Lung (tissue), 12 donors: ENCODE results near the gene GRIP1. TPM values are rescaled to one million over a fixed set of nuclear protein-coding genes. Genes with fewer than 3 reads are reported as not detected.

ENCODE experiments used
- ATAC-seq: fragments of 200-7000 bp; cut with Tn5 transposase; one replicate; pipeline ENCODE4 v1.9.1; 2020; ENCODE audit warnings: moderate number of reproducible peaks; ENCODE audit not compliant: insufficient read depth, low FRiP score
- DNase-seq, 3 donors: peaks; one replicate each; pipeline ENCODE4 v3.0.0-alpha.2; 2013 to 2017
- H3K27ac ChIP-seq, 2 donors: one replicate each; pipeline ENCODE4 v1.5.1; 2013; ENCODE audit warnings: mild to moderate bottlenecking in 2 of 2, moderate library complexity in 2 of 2, control low read depth in 1 of 2, inconsistent platforms in 1 of 2, low read depth in 1 of 2, low read length in 1 of 2
- H3K27me3 ChIP-seq, 3 donors: one replicate each; pipeline ENCODE4 v1.5.1; 2013; ENCODE audit warnings: low read length in 2 of 3; ENCODE audit not compliant: control insufficient read depth in 3 of 3, insufficient read depth in 3 of 3
- H3K36me3 ChIP-seq, 4 donors: one replicate each; pipeline ENCODE4 v1.5.1; 2013; ENCODE audit warnings: low read length in 4 of 4, mild to moderate bottlenecking in 1 of 4, moderate library complexity in 1 of 4; ENCODE audit not compliant: control insufficient read depth in 4 of 4, insufficient read depth in 4 of 4
- H3K4me1 ChIP-seq, 5 donors: one replicate each; pipeline ENCODE4 v1.5.1; 2013; ENCODE audit warnings: low read length in 5 of 5, mild to moderate bottlenecking in 2 of 5, moderate library complexity in 1 of 5; ENCODE audit not compliant: control insufficient read depth in 5 of 5, insufficient read depth in 5 of 5
- H3K4me3 ChIP-seq: one replicate; pipeline ENCODE4 v1.5.1; 2013; ENCODE audit warnings: mild to moderate bottlenecking, control low read depth, moderate library complexity
- H3K9ac ChIP-seq, 2 donors: one replicate each; pipeline ENCODE4 v1.5.1; 2013; ENCODE audit warnings: low read length in 2 of 2, control low read depth in 1 of 2; ENCODE audit not compliant: insufficient read depth in 1 of 2
- H3K9me3 ChIP-seq, 4 donors: one replicate each; pipeline ENCODE4 v1.5.1; 2013; ENCODE audit warnings: low read length in 3 of 4, mild to moderate bottlenecking in 1 of 4, moderate library complexity in 1 of 4; ENCODE audit not compliant: control insufficient read depth in 4 of 4, insufficient read depth in 3 of 4
- WGBS, 2 donors: extraction: QIAGEN DNeasy Blood & Tissue Kit; methylation state at CpG; one replicate each; pipeline ENCODE4 v1.1.7; 2013; 5-methylcytosine and 5-hydroxymethylcytosine counted together
- polyA plus RNA-seq, 2 donors: library from polyadenylated mRNA; stranded (reverse); fragments of 200-250 nt; gene quantifications; one replicate each; pipeline ENCODE4 v1.2.1, GENCODE V29; 2013
- total RNA-seq, 2 donors: library from RNA; depleted of rRNA in 1 of 2; stranded (reverse); fragments of >200 nt in 1 of 2; gene quantifications; one replicate each; pipeline ENCODE4 v1.2.1, GENCODE V29; 2014 to 2021
- TF ChIP-seq, protein P1 (sequence below): IDR thresholded peaks from 2 replicates; pipeline ENCODE4 v1.5.1; 2012; ENCODE audit warnings: mild to moderate bottlenecking; ENCODE audit errors: control extremely low read depth, extremely low read depth
- donor health status: control.
- donor health status: control.
- donor health status: Bipolar disorder and iron deficiency.
- donor health status: healthy.
- donor health status: DM: yes; HTN: yes; CAD: no.

GRIP1 gene
- total and polyA plus RNA-seq, 4 donors: 0.20 to 3.6 (median 0.83) TPM

DNA sequence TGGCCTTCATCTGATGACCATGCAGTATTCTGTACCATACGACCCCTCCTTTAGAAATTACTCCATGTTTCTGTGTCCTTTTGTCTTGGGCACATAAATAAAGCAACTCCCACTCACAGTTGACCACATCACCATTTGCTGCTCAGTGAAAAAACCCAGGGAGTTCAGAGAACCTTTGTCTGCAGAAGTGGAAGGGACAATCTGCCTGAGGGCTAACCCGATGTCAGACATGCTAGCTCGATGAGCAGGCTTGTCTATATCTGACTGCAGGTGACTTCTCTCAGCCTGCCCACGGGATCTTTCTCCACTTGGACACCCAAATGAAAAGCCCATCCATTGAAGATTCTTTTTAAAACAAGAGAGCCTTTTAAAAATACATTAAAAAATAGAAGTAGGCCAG, 45.7 kb upstream of the GRIP1 start:
- TF ChIP-seq, protein P1, sequence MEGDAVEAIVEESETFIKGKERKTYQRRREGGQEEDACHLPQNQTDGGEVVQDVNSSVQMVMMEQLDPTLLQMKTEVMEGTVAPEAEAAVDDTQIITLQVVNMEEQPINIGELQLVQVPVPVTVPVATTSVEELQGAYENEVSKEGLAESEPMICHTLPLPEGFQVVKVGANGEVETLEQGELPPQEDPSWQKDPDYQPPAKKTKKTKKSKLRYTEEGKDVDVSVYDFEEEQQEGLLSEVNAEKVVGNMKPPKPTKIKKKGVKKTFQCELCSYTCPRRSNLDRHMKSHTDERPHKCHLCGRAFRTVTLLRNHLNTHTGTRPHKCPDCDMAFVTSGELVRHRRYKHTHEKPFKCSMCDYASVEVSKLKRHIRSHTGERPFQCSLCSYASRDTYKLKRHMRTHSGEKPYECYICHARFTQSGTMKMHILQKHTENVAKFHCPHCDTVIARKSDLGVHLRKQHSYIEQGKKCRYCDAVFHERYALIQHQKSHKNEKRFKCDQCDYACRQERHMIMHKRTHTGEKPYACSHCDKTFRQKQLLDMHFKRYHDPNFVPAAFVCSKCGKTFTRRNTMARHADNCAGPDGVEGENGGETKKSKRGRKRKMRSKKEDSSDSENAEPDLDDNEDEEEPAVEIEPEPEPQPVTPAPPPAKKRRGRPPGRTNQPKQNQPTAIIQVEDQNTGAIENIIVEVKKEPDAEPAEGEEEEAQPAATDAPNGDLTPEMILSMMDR: no peak
- H3K9me3 ChIP-seq: peaks cover 0 to 3% (median 0%) of the 10 kb centered on the region in 4 donors
- no peaks in the 10 kb centered on the region for H3K36me3 ChIP-seq
- WGBS, 2 donors: 83 to 89% methylated on average over 4 of the region's 4 CpGs
- no peak overlapping the region for H3K4me3 ChIP-seq
- H3K27ac ChIP-seq: no peak overlapping the region
- H3K4me1 ChIP-seq: no peaks in the 10 kb centered on the region
- no peaks in the 10 kb centered on the region for H3K27me3 ChIP-seq
- H3K9ac ChIP-seq: no peak overlapping the region
- ATAC-seq (no peak), DNase-seq (no peak)

- Histone ChIP-seq H3K27ac (no peak overlapping the region), H3K4me1 (no peaks in the 10 kb centered on the region), H3K4me3 (no peak overlapping the region), H3K9ac (no peak overlapping the region), H3K9me3 (peaks cover 0 to 3% (median 0%) of the 10 kb centered on the region in 4 donors), H3K36me3 (no peaks in the 10 kb centered on the region), H3K27me3 (no peaks in the 10 kb centered on the region)
- TF ChIP-seq, protein P1: no peak
- ATAC-seq (no peak), DNase-seq (no peak)
- 91 to 94% methylated on average over 2 of the region's 2 CpGs for WGBS, 2 donors
These were observed 45.1 kb upstream of the GRIP1 start for GRCh38 chr12:66724026-66724425.

DNA sequence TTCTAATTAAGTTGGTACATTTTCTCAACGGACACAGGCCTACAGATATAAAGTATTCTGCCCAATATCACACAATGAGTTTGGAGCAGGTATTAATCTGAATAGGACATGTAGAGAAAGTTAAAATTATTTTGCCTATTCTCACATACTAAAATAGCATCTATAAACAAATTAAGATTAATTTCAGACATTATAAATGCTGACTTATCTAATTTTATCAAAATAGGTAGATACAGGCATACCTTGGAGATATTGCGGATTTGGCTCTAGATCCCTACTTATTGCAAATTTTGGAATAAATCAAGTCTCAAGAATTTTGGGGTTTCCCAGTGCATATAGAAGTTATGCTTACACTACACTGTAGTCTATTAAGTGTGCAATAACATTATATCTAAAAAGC, 41.0 kb upstream of the GRIP1 start:
- H3K4me3 ChIP-seq: no peak overlapping the region
- DNase-seq (no peak), ATAC-seq (no peak)
- TF ChIP-seq, protein P1: no peak
- no peaks in the 10 kb centered on the region for H3K27me3 ChIP-seq
- H3K4me1 ChIP-seq: no peaks in the 10 kb centered on the region
- WGBS, 2 donors: 93 to 95% methylated on average over 2 of the region's 2 CpGs
- peaks cover 0 to 3% (median 0%) of the 10 kb centered on the region in 4 donors for H3K9me3 ChIP-seq
- no peak overlapping the region for H3K27ac ChIP-seq
- H3K36me3 ChIP-seq: no peaks in the 10 kb centered on the region
- no peak overlapping the region for H3K9ac ChIP-seq

DNA sequence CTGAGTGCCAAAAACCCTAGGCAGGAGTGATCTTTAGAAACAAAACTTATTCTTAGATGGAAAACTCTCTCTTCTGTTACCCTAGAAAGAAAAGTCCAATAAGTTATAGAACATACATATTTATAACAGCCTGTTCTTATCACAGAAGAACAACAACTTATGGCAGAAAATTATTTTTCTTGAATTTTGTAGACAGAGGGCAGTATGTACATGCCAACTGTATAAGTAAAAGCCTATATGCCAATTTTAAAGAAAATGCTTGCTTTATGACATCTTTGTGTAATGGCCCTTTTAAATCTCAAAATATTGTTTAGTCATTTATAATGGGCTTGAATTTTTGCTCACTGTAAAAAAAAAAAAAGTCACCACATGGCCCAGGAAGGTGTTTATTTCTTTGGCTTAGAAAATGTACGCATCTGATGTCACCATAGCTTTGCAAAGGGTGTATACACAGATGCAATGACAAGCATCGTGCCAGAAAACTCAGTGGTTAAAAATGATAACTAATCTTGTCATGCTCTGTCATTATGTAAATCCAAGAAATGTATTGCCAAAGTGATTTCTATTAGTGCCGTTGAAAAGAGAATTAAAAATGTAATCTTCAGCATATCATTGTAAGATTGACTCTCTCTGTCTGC, 38.3 kb upstream of the GRIP1 start:
- Histone ChIP-seq H3K9me3 (peaks cover 0 to 3% (median 0%) of the 10 kb centered on the region in 4 donors), H3K36me3 (no peaks in the 10 kb centered on the region), H3K27me3 (no peaks in the 10 kb centered on the region), H3K27ac (no peak overlapping the region), H3K4me3 (no peak overlapping the region), H3K4me1 (no peaks in the 10 kb centered on the region), H3K9ac (no peak overlapping the region)
- TF ChIP-seq, protein P1: no peak
- DNase-seq (no peak), ATAC-seq (no peak)
- WGBS, 2 donors: 75 to 91% methylated on average over 3 of the region's 3 CpGs
